ENCODE measurements around the gene COL6A2.

DNA sequence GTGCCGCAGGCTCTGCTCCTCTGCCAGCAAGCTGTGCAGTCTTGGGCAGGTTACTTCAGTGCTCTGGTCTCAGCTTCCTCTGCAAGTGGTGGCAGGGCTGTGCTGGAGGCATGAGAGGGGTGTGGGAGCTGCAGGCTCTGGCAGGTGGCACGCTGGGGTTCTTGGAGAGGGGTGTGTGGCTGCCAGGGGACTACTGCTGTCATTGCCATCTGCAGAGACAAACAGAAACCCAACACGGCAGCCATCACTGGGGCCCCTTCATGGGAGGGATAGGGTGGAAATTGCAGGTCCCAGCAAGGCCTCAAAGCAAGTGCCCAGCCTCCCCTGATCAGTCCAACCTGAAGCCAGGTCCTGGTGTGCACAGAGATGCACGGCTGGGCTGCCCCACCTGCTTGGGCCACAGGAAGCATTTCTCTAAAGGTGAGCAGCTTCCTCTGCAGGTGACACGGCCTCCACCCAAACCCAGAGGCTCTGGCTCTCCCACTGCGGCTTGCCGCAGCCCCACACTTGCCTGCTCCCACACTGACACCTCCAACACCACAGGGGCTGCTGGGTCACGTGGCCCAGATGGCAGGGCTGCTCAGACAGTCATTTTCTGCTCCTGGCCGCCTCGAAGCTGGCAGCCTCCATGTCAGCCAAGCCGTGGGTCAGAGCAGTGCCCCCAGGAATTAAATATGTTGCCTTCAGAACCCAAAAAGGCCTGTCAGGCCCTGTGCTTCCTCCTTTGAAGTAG is 4.1 kb upstream of the COL6A2 start:
- TF ChIP-seq POLR2A (IDR thresholded peaks at IDR 0.05; ENCODE audit: borderline replicate concordance, extremely low read depth, insufficient read depth, insufficient read length) (no peak), EZH2phosphoT487 (IDR thresholded peaks at IDR 0.05; ENCODE audit: borderline replicate concordance) (no peak), REST (IDR thresholded peaks at IDR 0.05; ENCODE audit: low read depth) (no peak), SRF (IDR thresholded peaks at IDR 0.05; ENCODE audit: low read depth) (no peak), POLR2AphosphoS5 (IDR thresholded peaks at IDR 0.05; ENCODE audit: low read depth, low read length) (no peak), SIN3A (IDR thresholded peaks at IDR 0.05; ENCODE audit: low read depth) (no peak)
- TF ChIP-seq, protein P1, sequence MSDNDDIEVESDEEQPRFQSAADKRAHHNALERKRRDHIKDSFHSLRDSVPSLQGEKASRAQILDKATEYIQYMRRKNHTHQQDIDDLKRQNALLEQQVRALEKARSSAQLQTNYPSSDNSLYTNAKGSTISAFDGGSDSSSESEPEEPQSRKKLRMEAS (IDR thresholded peaks at IDR 0.05) = no peak
- TF ChIP-seq, protein P2, sequence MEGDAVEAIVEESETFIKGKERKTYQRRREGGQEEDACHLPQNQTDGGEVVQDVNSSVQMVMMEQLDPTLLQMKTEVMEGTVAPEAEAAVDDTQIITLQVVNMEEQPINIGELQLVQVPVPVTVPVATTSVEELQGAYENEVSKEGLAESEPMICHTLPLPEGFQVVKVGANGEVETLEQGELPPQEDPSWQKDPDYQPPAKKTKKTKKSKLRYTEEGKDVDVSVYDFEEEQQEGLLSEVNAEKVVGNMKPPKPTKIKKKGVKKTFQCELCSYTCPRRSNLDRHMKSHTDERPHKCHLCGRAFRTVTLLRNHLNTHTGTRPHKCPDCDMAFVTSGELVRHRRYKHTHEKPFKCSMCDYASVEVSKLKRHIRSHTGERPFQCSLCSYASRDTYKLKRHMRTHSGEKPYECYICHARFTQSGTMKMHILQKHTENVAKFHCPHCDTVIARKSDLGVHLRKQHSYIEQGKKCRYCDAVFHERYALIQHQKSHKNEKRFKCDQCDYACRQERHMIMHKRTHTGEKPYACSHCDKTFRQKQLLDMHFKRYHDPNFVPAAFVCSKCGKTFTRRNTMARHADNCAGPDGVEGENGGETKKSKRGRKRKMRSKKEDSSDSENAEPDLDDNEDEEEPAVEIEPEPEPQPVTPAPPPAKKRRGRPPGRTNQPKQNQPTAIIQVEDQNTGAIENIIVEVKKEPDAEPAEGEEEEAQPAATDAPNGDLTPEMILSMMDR (IDR thresholded peaks at IDR 0.05 in 2 of 3, conservative IDR thresholded peaks at IDR 0.05 in 1 of 3; ENCODE audit: borderline replicate concordance in 1 of 3, insufficient read depth in 1 of 3, low read depth in 2 of 3, low read length in 2 of 3) = no peak

All from HCT116 (cell line).